ENCODE results near the gene VWA5A. TPM values are rescaled to one million over a fixed set of nuclear protein-coding genes. Genes with fewer than 3 reads are reported as not detected.
A peak's percentile ranks its signal among the peaks of the same experiment; 100 is the strongest.

Gene VWA5A
- total and polyA plus RNA-seq, 10 of the 15 experiments (the other 5 are each of a cell fraction or from before 2014, with no cell fraction given), result 0.45 to 1.6 (median 1.0) TPM

- no peak overlapping the region for H3K9ac ChIP-seq (ENCODE audit: control insufficient read depth, insufficient read depth, low read length)
- WGBS (ENCODE audit: insufficient coverage, insufficient replicate concordance, low lambda C conversion rate, missing lambda C conversion rate), result 36% methylated on average over 6 of the region's 6 CpGs
- in situ Hi-C loops (cut with MboI), result no loop called here
- no peak overlapping the region for H3K4me2 ChIP-seq (ENCODE audit: control insufficient read depth, insufficient read depth)
- H3K36me3 ChIP-seq (ENCODE audit: control insufficient read depth in 2 of 2, insufficient read depth in 2 of 2, low read length in 1 of 2), result no peaks in the 10 kb centered on the region
- ATAC-seq (peak; percentile 51; the same call in 2 of the 3 replicates), FAIRE-seq (no peak), DNase-seq (ENCODE audit: low read depth, low spot score) (no peak)
- H4K20me1 ChIP-seq (ENCODE audit: control insufficient read depth, insufficient read depth), result no peaks in the 10 kb centered on the region
- ChIA-PET SMC1A (ENCODE audit: uncharacterized antibody, unreplicated experiment) (interaction anchor here (0.8 to 4.3 kb wide), 6 partner anchors 12 to 127 kb away, joined by 3 to 23 read pairs (median 8); no protein-coding TSS in a partner anchor), CTCF (interaction anchor here (0.8 to 4.1 kb wide), 6 partner anchors 51 to 137 kb away, joined by 3 to 89 read pairs (median 4); partner anchors contain the start of gene VWA5A), POLR2A (interaction anchor here (2.0 kb wide), 1 partner anchor 122 kb away, joined by 4 read pairs; no protein-coding TSS in a partner anchor), RAD21 (ENCODE audit: unreplicated experiment) (interaction anchor here (0.6 to 3.3 kb wide), 2 partner anchors 118 to 123 kb away, joined by 3 to 28 read pairs; no protein-coding TSS in a partner anchor)
- intact Hi-C loops (cut with micrococcal nuclease; ENCODE audit: unreplicated experiment), result no loop called here
- H3K4me1 ChIP-seq (ENCODE audit: control insufficient read depth, insufficient read depth, low read length), result no peaks in the 10 kb centered on the region
- H3K9me3 ChIP-seq (replicated peaks; ENCODE audit: control insufficient read depth, insufficient read depth, low read length), result no peaks in the 10 kb centered on the region
- H3K79me2 ChIP-seq (ENCODE audit: control insufficient read depth, insufficient read depth, low read length), result no peaks in the 10 kb centered on the region
- H3K4me3 ChIP-seq, result no peak overlapping the region
- H3K27ac ChIP-seq (ENCODE audit: control insufficient read depth, insufficient read depth), result no peak overlapping the region
- no peak overlapping the region for H2AFZ ChIP-seq (ENCODE audit: control insufficient read depth, low read depth, low read length)
- no TSS peak for BruUV-seq (replicated peaks)
- TF ChIP-seq BCLAF1 (IDR thresholded peaks at IDR 0.05), result no peak
- TF ChIP-seq NBN (IDR thresholded peaks at IDR 0.05), result no peak
- no peak for TF ChIP-seq SP1 (IDR thresholded peaks at IDR 0.05; ENCODE audit: low read depth, low read length)
- TF ChIP-seq YY1 (IDR thresholded peaks at IDR 0.05; ENCODE audit: low read depth, low read length), result no peak
- TF ChIP-seq NR2C1 (IDR thresholded peaks at IDR 0.05), result no peak
- H3K27me3 ChIP-seq (replicated peaks in 1 of 2; ENCODE audit: control insufficient read depth in 2 of 2, insufficient read depth in 2 of 2, low read length in 1 of 2), result no peaks in the 10 kb centered on the region
Observed at GRCh38 chr11:124193221-124194010, 78.2 kb downstream of the VWA5A start.
